Type B pancreatic cell (in vitro differentiated cells): Measurements from ENCODE around the gene FBXW5. TPM values are rescaled to one million over a fixed set of nuclear protein-coding genes. Genes with fewer than 3 reads are reported as not detected.

ENCODE experiments used
- DNase-seq: peaks from one replicate; pipeline ENCODE4 v3.0.0; 2021; ENCODE audit warnings: mixed read lengths; ENCODE audit not compliant: unreplicated experiment; ENCODE audit errors: extremely low spot score
- H3K27ac Mint-ChIP-seq: 2 replicates; pipeline ENCODE4 v1.8.0; 2021; ENCODE audit warnings: mild to moderate bottlenecking, mixed read lengths
- H3K27me3 Mint-ChIP-seq: 2 replicates; pipeline ENCODE4 v1.8.0; 2021; ENCODE audit warnings: mixed read lengths
- H3K36me3 Mint-ChIP-seq: 2 replicates; pipeline ENCODE4 v1.8.0; 2021; ENCODE audit warnings: mixed read lengths
- H3K4me1 Mint-ChIP-seq: one replicate; pipeline ENCODE4 v1.8.0; 2021; ENCODE audit warnings: mixed read lengths; ENCODE audit not compliant: unreplicated experiment
- H3K4me3 Mint-ChIP-seq: 2 replicates; pipeline ENCODE4 v1.8.0; 2021; ENCODE audit warnings: mild to moderate bottlenecking, mixed read lengths
- H3K9me3 Mint-ChIP-seq: 2 replicates; pipeline ENCODE4 v1.8.0; 2021; ENCODE audit warnings: mixed read lengths
- total RNA-seq: library from RNA; stranded (reverse); gene quantifications from 2 replicates; pipeline ENCODE4 v1.2.1, GENCODE V29; 2021; ENCODE audit warnings: low replicate concordance
- TF ChIP-seq, protein P1 (sequence below): fragments of 200-600 bp; sonication (generic); conservative IDR thresholded peaks from 2 replicates; pipeline ENCODE4 v1.5.0; 2021; ENCODE audit warnings: antibody characterized with exemption, mild to moderate bottlenecking

The FBXW5 gene
- total RNA-seq, 1 donor from 2014 or later = 82.8 TPM

- Mint-ChIP-seq H3K9me3 (no peaks in the 10 kb centered on the region), H3K4me1 (no peaks in the 10 kb centered on the region), H3K27me3 (no peaks in the 10 kb centered on the region), H3K36me3 (no peaks in the 10 kb centered on the region), H3K27ac (no peak overlapping the region), H3K4me3 (no peak overlapping the region)
- TF ChIP-seq, protein P1, sequence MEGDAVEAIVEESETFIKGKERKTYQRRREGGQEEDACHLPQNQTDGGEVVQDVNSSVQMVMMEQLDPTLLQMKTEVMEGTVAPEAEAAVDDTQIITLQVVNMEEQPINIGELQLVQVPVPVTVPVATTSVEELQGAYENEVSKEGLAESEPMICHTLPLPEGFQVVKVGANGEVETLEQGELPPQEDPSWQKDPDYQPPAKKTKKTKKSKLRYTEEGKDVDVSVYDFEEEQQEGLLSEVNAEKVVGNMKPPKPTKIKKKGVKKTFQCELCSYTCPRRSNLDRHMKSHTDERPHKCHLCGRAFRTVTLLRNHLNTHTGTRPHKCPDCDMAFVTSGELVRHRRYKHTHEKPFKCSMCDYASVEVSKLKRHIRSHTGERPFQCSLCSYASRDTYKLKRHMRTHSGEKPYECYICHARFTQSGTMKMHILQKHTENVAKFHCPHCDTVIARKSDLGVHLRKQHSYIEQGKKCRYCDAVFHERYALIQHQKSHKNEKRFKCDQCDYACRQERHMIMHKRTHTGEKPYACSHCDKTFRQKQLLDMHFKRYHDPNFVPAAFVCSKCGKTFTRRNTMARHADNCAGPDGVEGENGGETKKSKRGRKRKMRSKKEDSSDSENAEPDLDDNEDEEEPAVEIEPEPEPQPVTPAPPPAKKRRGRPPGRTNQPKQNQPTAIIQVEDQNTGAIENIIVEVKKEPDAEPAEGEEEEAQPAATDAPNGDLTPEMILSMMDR = no peak
- DNase-seq = no peak
Measured at GRCh38 chr9:136954270-136955083, 9.9 kb upstream of the FBXW5 start.

DNA sequence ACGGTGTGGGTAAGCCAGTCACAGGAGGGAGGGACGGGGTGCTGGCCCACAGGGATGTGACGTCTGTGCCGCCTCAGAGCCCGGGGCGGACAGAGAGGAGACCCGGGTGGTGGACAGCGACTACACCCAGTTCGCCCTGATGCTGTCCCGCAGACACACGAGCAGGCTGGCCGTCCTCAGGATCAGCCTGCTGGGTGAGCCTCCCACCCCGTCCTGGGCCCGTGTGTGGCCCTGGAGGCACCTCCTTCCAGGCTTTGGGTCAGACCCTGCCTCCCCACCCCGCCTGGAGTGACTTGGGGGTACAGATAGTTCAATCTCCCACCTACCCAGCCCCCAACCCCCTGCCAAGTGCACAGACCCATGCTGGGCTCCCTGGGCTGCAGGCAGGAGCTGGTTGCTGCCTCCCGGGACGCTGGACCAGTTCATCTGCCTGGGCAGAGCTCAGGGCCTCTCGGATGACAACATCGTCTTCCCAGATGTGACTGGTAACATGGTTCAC is 9.3 kb upstream of the FBXW5 start:
- no peak for DNase-seq
- Mint-ChIP-seq H3K4me1 (no peaks in the 10 kb centered on the region), H3K27me3 (no peaks in the 10 kb centered on the region), H3K36me3 (no peaks in the 10 kb centered on the region), H3K4me3 (no peak overlapping the region), H3K27ac (no peak overlapping the region), H3K9me3 (no peaks in the 10 kb centered on the region)
- TF ChIP-seq, protein P1 = no peak

GRCh38 chr9:136952876-136953770 is 8.6 kb upstream of the FBXW5 start:
- Mint-ChIP-seq H3K4me1 (no peaks in the 10 kb centered on the region), H3K36me3 (no peaks in the 10 kb centered on the region), H3K27me3 (no peaks in the 10 kb centered on the region), H3K27ac (no peak overlapping the region), H3K4me3 (no peak overlapping the region), H3K9me3 (no peaks in the 10 kb centered on the region)
- no peak for DNase-seq
- TF ChIP-seq, protein P1 = no peak

- TF ChIP-seq, protein P1 = no peak
- no peak overlapping the region for H3K27ac Mint-ChIP-seq
- H3K4me3 Mint-ChIP-seq = no peak overlapping the region
- no peaks in the 10 kb centered on the region for H3K27me3 Mint-ChIP-seq
- DNase-seq = no peak
- H3K9me3 Mint-ChIP-seq = no peaks in the 10 kb centered on the region
- no peaks in the 10 kb centered on the region for H3K4me1 Mint-ChIP-seq
- no peaks in the 10 kb centered on the region for H3K36me3 Mint-ChIP-seq
Measured at GRCh38 chr9:136952321-136952850, 7.8 kb upstream of the FBXW5 start.

DNA sequence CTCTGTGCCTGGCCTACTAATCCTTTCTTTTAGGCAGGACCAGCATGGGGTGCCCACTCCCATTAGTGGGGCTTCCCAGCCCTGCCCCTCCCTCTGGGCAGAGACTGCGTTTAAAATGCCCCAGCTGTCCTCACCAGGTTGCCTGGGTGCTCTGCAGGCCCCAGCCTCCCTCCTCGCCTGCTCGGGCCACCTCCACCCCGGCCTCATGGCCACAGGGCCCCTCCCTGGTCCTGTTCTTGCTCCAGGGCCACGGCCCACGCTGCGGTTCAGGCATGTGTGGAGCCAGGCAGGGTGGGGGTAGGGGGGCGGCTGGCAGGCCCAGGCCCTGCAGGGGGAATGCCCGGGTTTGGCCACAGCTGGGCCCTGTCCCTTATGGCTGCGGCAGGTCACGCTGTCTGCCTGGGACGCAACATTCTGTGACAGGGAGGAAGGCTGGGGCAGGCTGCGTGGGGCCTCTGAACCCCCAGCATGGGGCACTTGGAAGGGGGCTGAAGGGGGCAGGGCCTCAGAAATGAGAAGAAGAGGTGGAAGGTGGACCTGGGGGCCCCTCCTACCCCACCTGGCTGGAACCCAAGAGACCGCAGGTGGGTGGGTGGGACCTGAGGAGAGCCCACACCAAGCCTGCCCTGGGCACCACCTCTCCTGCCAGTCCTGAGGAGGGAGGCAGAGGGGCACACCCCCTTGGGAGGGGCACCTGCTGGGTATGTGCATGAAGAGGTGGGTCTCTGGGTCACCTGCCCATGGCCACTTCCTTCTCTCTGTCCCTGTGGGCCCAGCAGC is 7.2 kb upstream of the FBXW5 start, which contains the start of gene LCN12:
Gene LCN12, plus strand, starts transcription at position 733 of the 780 bp plus-strand sequence. CDS start 55 bp downstream, outside the sequence.
- Mint-ChIP-seq H3K4me3 (no peak within 1 kb of the TSS), H3K27me3 (no peaks in the 10 kb centered on the region), H3K9me3 (no peaks in the 10 kb centered on the region), H3K4me1 (no peaks in the 10 kb centered on the region), H3K27ac (no peak within 1 kb of the TSS), H3K36me3 (no peaks in the 10 kb centered on the region)
- no peak for DNase-seq
- TF ChIP-seq, protein P1 = no peak
